ENCODE data around the gene CDYL.

GRCh38 chr6:4884646-4885340, 108.6 kb downstream of the CDYL start:
- TF ChIP-seq CTCF (IDR thresholded peaks at IDR 0.05) (no peak), POLR2A (IDR thresholded peaks at IDR 0.05) (no peak)

Measured in body of pancreas (tissue), 4 donors.